NOMO-1 treated with DMSO at 0.1 percent for 48 hours (cell line): ENCODE results near the gene TARP.

Experiments
- DNase-seq: peaks from one replicate; lab custom pipeline; 2025; ENCODE audit not compliant: unreplicated experiment; lab: John Stamatoyannopoulos, UW

The TARP gene

GRCh38 chr7:38217672-38218071, 55.8 kb downstream of the TARP start:
- no peak for DNase-seq

GRCh38 chr7:38215735-38216670, 57.4 kb downstream of the TARP start:
- DNase-seq: peak; percentile 81

- DNase-seq: no peak
Observed at GRCh38 chr7:38215115-38215514, 58.3 kb downstream of the TARP start.

GRCh38 chr7:38211940-38212339, 61.5 kb downstream of the TARP start:
- DNase-seq: no peak

GRCh38 chr7:38211486-38211885, 62.0 kb downstream of the TARP start:
- DNase-seq: no peak
